ENCODE results near the gene BRDT.

GRCh38 chr1:91993256-91993655 is 44.1 kb downstream of the BRDT start:
- TF ChIP-seq POLR2AphosphoS5 (IDR thresholded peaks at IDR 0.05; ENCODE audit: borderline replicate concordance, low read depth, low read length), result no peak
- TF ChIP-seq EZH2 (IDR thresholded peaks at IDR 0.05), result no peak
- TF ChIP-seq FOXP2 (optimal IDR thresholded peaks at IDR 0.05; ENCODE audit: control extremely low read depth, extremely low read length, insufficient read depth), result no peak

Measured in SK-N-MC (cell line).